Cerebellar cortex (tissue), 1 donor: Measurements from ENCODE around the gene PEX26.
"Not testable (repeated sequence)": the region's sequence is repeated elsewhere in the genome, so short reads cannot be mapped to it uniquely, and the experiment has no call there.

ENCODE experiments used
- DNase-seq: peaks from one replicate; pipeline ENCODE4 v3.0.0-alpha.2; 2015; ENCODE audit warnings: low spot score

Gene PEX26

GRCh38 chr22:18119409-18120110 lies 41.8 kb downstream of the PEX26 start:
- no peak for DNase-seq

- DNase-seq, result no peak
Observed at GRCh38 chr22:18120857-18121256, 43.1 kb downstream of the PEX26 start.

- DNase-seq, result no peak
Observed at GRCh38 chr22:18121506-18121905, 43.7 kb downstream of the PEX26 start.

GRCh38 chr22:18121954-18122554 lies 44.3 kb downstream of the PEX26 start:
- DNase-seq, result no peak

GRCh38 chr22:18123476-18124025 lies 45.8 kb downstream of the PEX26 start:
- not testable (repeated sequence) for DNase-seq

GRCh38 chr22:18126606-18127005 lies 48.8 kb downstream of the PEX26 start:
- DNase-seq, result no peak

- no peak for DNase-seq
Observed at GRCh38 chr22:18130018-18130417, 52.2 kb downstream of the PEX26 start.

- no peak for DNase-seq
Observed at GRCh38 chr22:18130699-18131429, 53.1 kb downstream of the PEX26 start.

- DNase-seq, result no peak
Observed at GRCh38 chr22:18133452-18133851, 55.7 kb downstream of the PEX26 start.

- DNase-seq, result no peak
Observed at GRCh38 chr22:18136563-18137320, 59.0 kb downstream of the PEX26 start.

GRCh38 chr22:18141004-18141403 lies 63.2 kb downstream of the PEX26 start:
- DNase-seq, result not testable (repeated sequence)

- no peak for DNase-seq
Observed at GRCh38 chr22:18144105-18144504, 66.3 kb downstream of the PEX26 start.

- DNase-seq, result no peak
Observed at GRCh38 chr22:18145676-18146388, 68.0 kb downstream of the PEX26 start.

GRCh38 chr22:18146389-18146753 lies 68.6 kb downstream of the PEX26 start:
- no peak for DNase-seq

GRCh38 chr22:18147791-18148190 lies 70.0 kb downstream of the PEX26 start:
- no peak for DNase-seq

- DNase-seq, result no peak
Observed at GRCh38 chr22:18148293-18148965, 70.6 kb downstream of the PEX26 start.

- no peak for DNase-seq
Observed at GRCh38 chr22:18152519-18152918, 74.7 kb downstream of the PEX26 start.

GRCh38 chr22:18154821-18155390 lies 77.1 kb downstream of the PEX26 start:
- no peak for DNase-seq
